ENCODE results near the gene MAVS. TPM values are rescaled to one million over a fixed set of nuclear protein-coding genes. Genes with fewer than 3 reads are reported as not detected.

The MAVS gene
- total RNA-seq, 1 experiment from 2014 or later: 38.7 TPM

- Histone ChIP-seq H3K79me2 (ENCODE audit: low read length) (peaks cover 46% of the 10 kb centered on the region), H3K9ac (ENCODE audit: low read length) (no peak overlapping the region), H3K36me3 (ENCODE audit: low read depth, low read length) (peaks cover 74% of the 10 kb centered on the region), H3F3A (ENCODE audit: low read length, unreplicated experiment) (no peaks in the 10 kb centered on the region), H3K27ac (ENCODE audit: low read length) (no peak overlapping the region), H2AFZ (ENCODE audit: low read length) (no peak overlapping the region), H3K27me3 (ENCODE audit: low read length) (no peaks in the 10 kb centered on the region), H3K4me2 (ENCODE audit: low read length) (no peak overlapping the region), H3K9me2 (replicated peaks; ENCODE audit: low read length) (no peaks in the 10 kb centered on the region), H3K4me3 (ENCODE audit: low read length) (no peak overlapping the region), H3K4me1 (ENCODE audit: insufficient read depth, low read length) (peaks cover 30% of the 10 kb centered on the region), H3K9me3 (ENCODE audit: low read length) (no peaks in the 10 kb centered on the region), H4K20me1 (ENCODE audit: low read length) (no peaks in the 10 kb centered on the region)
- no peak for DNase-seq
- POLR2A ChIA-PET (ENCODE audit: unreplicated experiment): no interaction called here
- CTCF ChIA-PET: no interaction called here
- TF ChIP-seq, protein P1, sequence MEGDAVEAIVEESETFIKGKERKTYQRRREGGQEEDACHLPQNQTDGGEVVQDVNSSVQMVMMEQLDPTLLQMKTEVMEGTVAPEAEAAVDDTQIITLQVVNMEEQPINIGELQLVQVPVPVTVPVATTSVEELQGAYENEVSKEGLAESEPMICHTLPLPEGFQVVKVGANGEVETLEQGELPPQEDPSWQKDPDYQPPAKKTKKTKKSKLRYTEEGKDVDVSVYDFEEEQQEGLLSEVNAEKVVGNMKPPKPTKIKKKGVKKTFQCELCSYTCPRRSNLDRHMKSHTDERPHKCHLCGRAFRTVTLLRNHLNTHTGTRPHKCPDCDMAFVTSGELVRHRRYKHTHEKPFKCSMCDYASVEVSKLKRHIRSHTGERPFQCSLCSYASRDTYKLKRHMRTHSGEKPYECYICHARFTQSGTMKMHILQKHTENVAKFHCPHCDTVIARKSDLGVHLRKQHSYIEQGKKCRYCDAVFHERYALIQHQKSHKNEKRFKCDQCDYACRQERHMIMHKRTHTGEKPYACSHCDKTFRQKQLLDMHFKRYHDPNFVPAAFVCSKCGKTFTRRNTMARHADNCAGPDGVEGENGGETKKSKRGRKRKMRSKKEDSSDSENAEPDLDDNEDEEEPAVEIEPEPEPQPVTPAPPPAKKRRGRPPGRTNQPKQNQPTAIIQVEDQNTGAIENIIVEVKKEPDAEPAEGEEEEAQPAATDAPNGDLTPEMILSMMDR (conservative IDR thresholded peaks at IDR 0.05; ENCODE audit: low read depth, low read length): no peak
- TF ChIP-seq EZH2 (IDR thresholded peaks at IDR 0.05; ENCODE audit: low read length, unreplicated experiment) (no peak), EZH2phosphoT487 (IDR thresholded peaks at IDR 0.05; ENCODE audit: borderline replicate concordance, low read length) (no peak)
- ATAC-seq: no peak
- BruUV-seq (replicated peaks): no TSS peak
- intact Hi-C loops (cut with micrococcal nuclease): no loop called here
Measured at GRCh38 chr20:3800256-3800877, 46.3 kb upstream of the MAVS start.

DNA sequence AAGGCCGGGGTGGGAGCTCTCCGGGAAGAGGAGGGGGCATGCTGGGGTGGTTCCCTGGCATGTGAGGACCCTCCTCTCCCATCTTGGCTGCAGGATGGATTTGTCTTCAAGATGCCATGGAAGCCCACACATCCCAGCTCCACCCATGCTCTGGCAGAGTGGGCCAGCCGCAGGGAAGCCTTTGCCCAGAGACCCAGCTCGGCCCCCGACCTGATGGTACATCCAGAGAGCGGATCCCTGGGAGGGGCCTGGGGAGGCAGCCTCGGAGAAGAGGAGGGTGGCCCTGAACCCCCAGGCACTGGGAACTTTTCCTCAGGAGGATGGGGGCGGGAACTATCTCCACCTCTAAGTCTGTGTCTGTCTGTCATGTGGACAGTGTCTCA is 45.8 kb upstream of the MAVS start:
- H3K9ac ChIP-seq (ENCODE audit: low read length): no peak overlapping the region
- no peak overlapping the region for H3K27ac ChIP-seq (ENCODE audit: low read length)
- ATAC-seq (no peak), DNase-seq (no peak)
- BruUV-seq (replicated peaks): no TSS peak
- CTCF ChIA-PET: no interaction called here
- H2AFZ ChIP-seq (ENCODE audit: low read length): no peak overlapping the region
- H3K36me3 ChIP-seq (ENCODE audit: low read depth, low read length): peaks cover 79% of the 10 kb centered on the region
- H3K4me2 ChIP-seq (ENCODE audit: low read length): no peak overlapping the region
- POLR2A ChIA-PET (ENCODE audit: unreplicated experiment): no interaction called here
- H3K4me3 ChIP-seq (ENCODE audit: low read length): no peak overlapping the region
- H3K79me2 ChIP-seq (ENCODE audit: low read length): peaks cover 44% of the 10 kb centered on the region
- H3K9me3 ChIP-seq (ENCODE audit: low read length): no peaks in the 10 kb centered on the region
- no peaks in the 10 kb centered on the region for H4K20me1 ChIP-seq (ENCODE audit: low read length)
- H3K9me2 ChIP-seq (replicated peaks; ENCODE audit: low read length): no peaks in the 10 kb centered on the region
- TF ChIP-seq, protein P1 (conservative IDR thresholded peaks at IDR 0.05; ENCODE audit: low read depth, low read length): no peak
- TF ChIP-seq EZH2phosphoT487 (IDR thresholded peaks at IDR 0.05; ENCODE audit: borderline replicate concordance, low read length) (no peak), EZH2 (IDR thresholded peaks at IDR 0.05; ENCODE audit: low read length, unreplicated experiment) (no peak)
- no peaks in the 10 kb centered on the region for H3K27me3 ChIP-seq (ENCODE audit: low read length)
- intact Hi-C loops (cut with micrococcal nuclease): no loop called here
- H3K4me1 ChIP-seq (ENCODE audit: insufficient read depth, low read length): peaks cover 34% of the 10 kb centered on the region
- no peaks in the 10 kb centered on the region for H3F3A ChIP-seq (ENCODE audit: low read length, unreplicated experiment)

GRCh38 chr20:3801299-3801698 is 45.3 kb upstream of the MAVS start:
- no peaks in the 10 kb centered on the region for H3F3A ChIP-seq (ENCODE audit: low read length, unreplicated experiment)
- no peaks in the 10 kb centered on the region for H3K9me3 ChIP-seq (ENCODE audit: low read length)
- H3K36me3 ChIP-seq (ENCODE audit: low read depth, low read length): peaks cover 83% of the 10 kb centered on the region
- TF ChIP-seq, protein P1 (conservative IDR thresholded peaks at IDR 0.05; ENCODE audit: low read depth, low read length): no peak
- TF ChIP-seq EZH2 (IDR thresholded peaks at IDR 0.05; ENCODE audit: low read length, unreplicated experiment) (no peak), EZH2phosphoT487 (IDR thresholded peaks at IDR 0.05; ENCODE audit: borderline replicate concordance, low read length) (no peak)
- H3K4me2 ChIP-seq (ENCODE audit: low read length): no peak overlapping the region
- DNase-seq (no peak), ATAC-seq (no peak)
- H3K9ac ChIP-seq (ENCODE audit: low read length): no peak overlapping the region
- peaks cover 38% of the 10 kb centered on the region for H3K4me1 ChIP-seq (ENCODE audit: insufficient read depth, low read length)
- CTCF ChIA-PET: no interaction called here
- H3K27me3 ChIP-seq (ENCODE audit: low read length): no peaks in the 10 kb centered on the region
- H4K20me1 ChIP-seq (ENCODE audit: low read length): no peaks in the 10 kb centered on the region
- POLR2A ChIA-PET (ENCODE audit: unreplicated experiment): no interaction called here
- no peaks in the 10 kb centered on the region for H3K9me2 ChIP-seq (replicated peaks; ENCODE audit: low read length)
- H3K27ac ChIP-seq (ENCODE audit: low read length): no peak overlapping the region
- BruUV-seq (replicated peaks): no TSS peak
- intact Hi-C loops (cut with micrococcal nuclease): no loop called here
- H3K79me2 ChIP-seq (ENCODE audit: low read length): peaks cover 44% of the 10 kb centered on the region
- H3K4me3 ChIP-seq (ENCODE audit: low read length): no peak overlapping the region
- no peak overlapping the region for H2AFZ ChIP-seq (ENCODE audit: low read length)
